SU-DHL-6 (cell line): ENCODE data around the gene PELI1.

Experiments used
- H2AFZ ChIP-seq: fragments of 200-600 bp; sonication (generic); 2 replicates; pipeline ENCODE4 v1.6.1; 2014; ENCODE audit warnings: low read depth, mild to moderate bottlenecking, moderate library complexity, mixed read lengths, antibody characterized with exemption, low read length; ENCODE audit not compliant: severe bottlenecking
- H3F3A ChIP-seq: fragments of 200-600 bp; shearing (Covaris generic); 2 replicates; pipeline ENCODE4 v1.6.0; 2016; ENCODE audit warnings: antibody characterized with exemption, mild to moderate bottlenecking; ENCODE audit not compliant: insufficient read depth
- H3K27ac ChIP-seq: fragments of 200-600 bp; sonication (generic); 2 replicates; pipeline ENCODE4 v1.5.1; 2016; ENCODE audit warnings: low read depth, mild to moderate bottlenecking, low read length, moderate library complexity, mixed read lengths
- H3K27me3 ChIP-seq: fragments of 200-600 bp; sonication (generic), shearing (Covaris generic); 2 replicates; pipeline ENCODE4 v1.6.0; 2014; ENCODE audit warnings: mild to moderate bottlenecking, low read length
- H3K36me3 ChIP-seq: fragments of 200-600 bp; sonication (generic); 2 replicates; pipeline ENCODE4 v1.6.1; 2014; ENCODE audit warnings: mild to moderate bottlenecking, low read length, mixed read lengths
- H3K4me2 ChIP-seq: fragments of 300-600, 200-600 bp; shearing (Covaris generic), sonication (generic); 2 replicates; pipeline ENCODE4 v1.6.0; 2014; ENCODE audit warnings: low read length, low read depth, mild to moderate bottlenecking; ENCODE audit not compliant: poor library complexity, severe bottlenecking
- H3K4me3 ChIP-seq: fragments of 200-600 bp; sonication (generic); 2 replicates; pipeline ENCODE4 v1.5.1; 2014; ENCODE audit warnings: antibody characterized with exemption, low read length, mild to moderate bottlenecking, mixed read lengths; ENCODE audit not compliant: insufficient read depth, poor library complexity, severe bottlenecking
- H3K79me2 ChIP-seq: fragments of 200-600 bp; sonication (generic); 2 replicates; pipeline ENCODE4 v1.6.1; 2014; ENCODE audit warnings: mild to moderate bottlenecking, low read length, moderate library complexity; ENCODE audit not compliant: insufficient read depth
- H3K9ac ChIP-seq: fragments of 200-600 bp; sonication (generic); 2 replicates; pipeline ENCODE4 v1.7.0; 2014; ENCODE audit warnings: mild to moderate bottlenecking, low read length
- H3K9me2 ChIP-seq: fragments of 200-600 bp; sonication (generic); replicated peaks from 2 replicates; pipeline ENCODE4 v1.6.1; 2014; ENCODE audit warnings: low read length; ENCODE audit not compliant: insufficient read depth
- H3K9me3 ChIP-seq: fragments of 200-600 bp; sonication (generic); 2 replicates; pipeline ENCODE4 v1.6.1; 2014; ENCODE audit warnings: low read length, mixed read lengths; ENCODE audit not compliant: insufficient read depth
- H4K20me1 ChIP-seq: fragments of 200-600 bp; sonication (generic); 2 replicates; pipeline ENCODE4 v1.6.1; 2014; ENCODE audit warnings: low read depth, mild to moderate bottlenecking, antibody characterized with exemption, low read length, moderate library complexity, mixed read lengths
- EZH2phosphoT487 ChIP-seq: fragments of 200-600 bp; sonication (generic), shearing (Covaris generic); conservative IDR thresholded peaks from 2 replicates; pipeline ENCODE4 v1.6.1; 2018; ENCODE audit warnings: mild to moderate bottlenecking, antibody characterized with exemption, low read length, moderate library complexity, mixed read lengths
- TF ChIP-seq, protein P1 (sequence below): fragments of 200-600 bp; sonication (generic); IDR thresholded peaks from one replicate; pipeline ENCODE4 v1.5.1; 2017; ENCODE audit warnings: antibody characterized with exemption, mild to moderate bottlenecking, low read length, moderate library complexity; ENCODE audit not compliant: insufficient read depth, poor library complexity, severe bottlenecking

PELI1 gene

DNA sequence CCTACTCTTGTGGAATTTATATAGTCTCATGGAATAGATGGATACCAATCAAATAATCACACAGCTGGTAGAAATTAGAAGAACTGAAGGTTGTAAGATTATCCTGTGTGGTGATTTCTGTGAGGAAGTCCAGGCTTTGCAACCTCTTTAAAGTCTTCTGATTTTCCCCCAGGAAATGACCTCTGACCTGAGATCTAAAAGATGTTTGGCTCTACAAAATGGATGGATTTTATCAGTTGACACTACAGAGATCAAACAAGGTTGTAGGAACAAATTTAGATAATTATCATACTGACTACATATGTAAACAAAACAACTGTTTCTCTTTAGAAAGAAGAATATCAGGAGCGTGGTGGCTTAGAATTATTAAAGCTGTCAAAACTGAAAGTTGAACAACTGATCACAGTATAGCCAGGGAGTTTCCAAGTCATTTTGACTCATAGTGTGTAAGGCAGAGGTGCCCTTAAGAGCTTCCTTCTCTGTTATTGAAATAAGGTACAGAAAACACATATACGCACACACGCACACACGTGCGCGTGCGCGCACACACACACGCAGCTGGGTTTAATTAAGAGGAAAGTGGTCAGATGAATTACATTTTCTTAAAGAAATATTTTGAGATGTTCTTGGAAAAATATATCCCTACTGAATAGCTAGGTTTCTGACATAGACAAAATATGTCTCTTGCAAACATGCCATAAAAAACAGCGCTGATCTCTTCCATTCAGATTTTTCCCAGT, 35.5 kb upstream of the PELI1 start:
- no peak overlapping the region for H3K4me3 ChIP-seq
- no peaks in the 10 kb centered on the region for H3K9me3 ChIP-seq
- H2AFZ ChIP-seq: no peak overlapping the region
- peaks cover 6% of the 10 kb centered on the region; the same call in 1 of the 2 replicates for H4K20me1 ChIP-seq
- no peak overlapping the region for H3K27ac ChIP-seq
- no peak for TF ChIP-seq EZH2phosphoT487
- TF ChIP-seq, protein P1, sequence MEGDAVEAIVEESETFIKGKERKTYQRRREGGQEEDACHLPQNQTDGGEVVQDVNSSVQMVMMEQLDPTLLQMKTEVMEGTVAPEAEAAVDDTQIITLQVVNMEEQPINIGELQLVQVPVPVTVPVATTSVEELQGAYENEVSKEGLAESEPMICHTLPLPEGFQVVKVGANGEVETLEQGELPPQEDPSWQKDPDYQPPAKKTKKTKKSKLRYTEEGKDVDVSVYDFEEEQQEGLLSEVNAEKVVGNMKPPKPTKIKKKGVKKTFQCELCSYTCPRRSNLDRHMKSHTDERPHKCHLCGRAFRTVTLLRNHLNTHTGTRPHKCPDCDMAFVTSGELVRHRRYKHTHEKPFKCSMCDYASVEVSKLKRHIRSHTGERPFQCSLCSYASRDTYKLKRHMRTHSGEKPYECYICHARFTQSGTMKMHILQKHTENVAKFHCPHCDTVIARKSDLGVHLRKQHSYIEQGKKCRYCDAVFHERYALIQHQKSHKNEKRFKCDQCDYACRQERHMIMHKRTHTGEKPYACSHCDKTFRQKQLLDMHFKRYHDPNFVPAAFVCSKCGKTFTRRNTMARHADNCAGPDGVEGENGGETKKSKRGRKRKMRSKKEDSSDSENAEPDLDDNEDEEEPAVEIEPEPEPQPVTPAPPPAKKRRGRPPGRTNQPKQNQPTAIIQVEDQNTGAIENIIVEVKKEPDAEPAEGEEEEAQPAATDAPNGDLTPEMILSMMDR: no peak
- no peak overlapping the region for H3K9ac ChIP-seq
- H3K4me2 ChIP-seq: no peak overlapping the region
- no peaks in the 10 kb centered on the region for H3K27me3 ChIP-seq
- peaks cover 5% of the 10 kb centered on the region; the same call in 1 of the 2 replicates for H3F3A ChIP-seq
- peaks cover 7% of the 10 kb centered on the region; the same call in 1 of the 2 replicates for H3K36me3 ChIP-seq
- no peaks in the 10 kb centered on the region for H3K9me2 ChIP-seq
- H3K79me2 ChIP-seq: peaks cover 4% of the 10 kb centered on the region; the same call in 1 of the 2 replicates

DNA sequence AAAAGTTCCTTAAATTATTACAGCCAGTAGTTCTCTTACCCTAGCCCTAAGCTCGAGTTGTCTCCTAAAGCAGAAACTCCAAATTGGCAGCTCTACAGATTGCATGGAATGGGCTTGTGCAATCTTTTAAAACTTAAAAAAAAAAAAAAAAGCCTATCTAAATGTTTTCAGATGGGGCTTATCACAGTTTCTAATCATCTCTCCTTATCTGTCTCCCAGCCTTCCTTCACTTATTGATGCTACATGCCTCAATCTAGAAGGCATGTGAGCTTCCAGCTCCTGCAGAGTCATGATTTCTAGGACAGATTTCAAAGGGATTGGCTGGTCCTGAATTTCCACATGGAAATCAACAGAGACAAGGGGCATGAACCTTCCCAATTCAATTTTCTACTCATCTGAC, 33.1 kb upstream of the PELI1 start:
- Histone ChIP-seq H3K9me3 (no peaks in the 10 kb centered on the region), H2AFZ (no peak overlapping the region)

DNA sequence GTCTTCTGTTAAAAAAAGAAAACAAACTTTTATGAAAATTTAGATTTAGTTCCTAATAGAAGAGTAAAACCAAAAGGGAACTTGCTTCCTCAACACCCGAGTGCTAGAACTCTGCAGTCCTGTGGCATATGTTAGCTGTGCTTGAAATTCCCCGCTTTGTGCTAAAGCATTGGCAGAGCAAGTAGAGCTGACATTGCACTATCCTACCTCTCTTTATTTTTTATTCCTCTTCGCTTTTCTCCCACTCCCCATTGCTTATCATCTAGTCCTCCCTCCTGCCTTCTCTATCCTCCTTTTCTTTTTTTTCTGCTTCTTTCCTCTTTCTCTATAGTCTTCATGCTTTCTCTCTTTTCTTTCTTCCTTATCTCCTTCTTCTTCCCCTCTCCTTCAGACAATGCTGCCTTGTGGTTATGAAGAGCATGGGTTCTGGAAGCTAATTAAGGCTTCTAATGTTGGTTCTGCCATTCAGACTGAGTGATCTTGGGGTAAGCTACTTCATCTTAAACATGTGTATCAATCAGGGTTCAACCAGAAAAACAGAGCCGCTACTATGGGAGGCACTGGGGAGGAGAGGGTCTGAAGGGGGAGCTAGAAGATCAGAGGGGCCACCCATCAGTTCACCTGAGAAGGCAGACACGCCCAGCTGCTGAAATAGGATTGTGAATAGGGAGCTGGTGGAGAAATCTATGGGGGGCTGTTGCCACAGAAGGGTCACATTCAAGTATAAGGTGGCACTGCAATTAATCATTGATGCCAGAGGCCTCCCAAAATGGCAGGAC, 31.4 kb upstream of the PELI1 start:
- no peak for TF ChIP-seq EZH2phosphoT487
- TF ChIP-seq, protein P1: no peak
- Histone ChIP-seq H3K4me3 (no peak overlapping the region), H3F3A (peaks cover 5% of the 10 kb centered on the region; the same call in 1 of the 2 replicates), H2AFZ (no peak overlapping the region), H3K79me2 (peaks cover 4% of the 10 kb centered on the region; the same call in 1 of the 2 replicates), H4K20me1 (peaks cover 6% of the 10 kb centered on the region; the same call in 1 of the 2 replicates), H3K9me3 (no peaks in the 10 kb centered on the region), H3K9me2 (no peaks in the 10 kb centered on the region), H3K27ac (no peak overlapping the region), H3K4me2 (no peak overlapping the region), H3K9ac (no peak overlapping the region), H3K27me3 (no peaks in the 10 kb centered on the region), H3K36me3 (no peaks in the 10 kb centered on the region; the same call in 1 of the 2 replicates)

More for the DNA sequence above, 33.1 kb upstream of the PELI1 start:
- peaks cover 3% of the 10 kb centered on the region; the same call in 1 of the 2 replicates for H3K36me3 ChIP-seq
- peaks cover 4% of the 10 kb centered on the region; the same call in 1 of the 2 replicates for H3K79me2 ChIP-seq
- H3K9me2 ChIP-seq: no peaks in the 10 kb centered on the region
- no peaks in the 10 kb centered on the region for H3K27me3 ChIP-seq
- no peak overlapping the region for H3K27ac ChIP-seq
- H3K9ac ChIP-seq: no peak overlapping the region
- peaks cover 6% of the 10 kb centered on the region; the same call in 1 of the 2 replicates for H4K20me1 ChIP-seq
- no peak for TF ChIP-seq EZH2phosphoT487
- TF ChIP-seq, protein P1: no peak
- no peak overlapping the region for H3K4me3 ChIP-seq
- H3F3A ChIP-seq: peaks cover 5% of the 10 kb centered on the region; the same call in 1 of the 2 replicates
- H3K4me2 ChIP-seq: no peak overlapping the region
